Loucy (cell line): ENCODE measurements around the gene TMBIM1.

Experiments used
- EZH2phosphoT487 ChIP-seq: fragments of 200-600 bp; IDR thresholded peaks from 2 replicates; pipeline ENCODE4 v1.6.1; 2018; ENCODE audit warnings: antibody characterized with exemption, mild to moderate bottlenecking, moderate library complexity, borderline replicate concordance
- TF ChIP-seq, protein P1 (sequence below): fragments of 200-600 bp; sonication (generic); conservative IDR thresholded peaks from 2 replicates; pipeline ENCODE4 v1.5.1; 2014; ENCODE audit warnings: mild to moderate bottlenecking, antibody characterized with exemption, low read length

DNA sequence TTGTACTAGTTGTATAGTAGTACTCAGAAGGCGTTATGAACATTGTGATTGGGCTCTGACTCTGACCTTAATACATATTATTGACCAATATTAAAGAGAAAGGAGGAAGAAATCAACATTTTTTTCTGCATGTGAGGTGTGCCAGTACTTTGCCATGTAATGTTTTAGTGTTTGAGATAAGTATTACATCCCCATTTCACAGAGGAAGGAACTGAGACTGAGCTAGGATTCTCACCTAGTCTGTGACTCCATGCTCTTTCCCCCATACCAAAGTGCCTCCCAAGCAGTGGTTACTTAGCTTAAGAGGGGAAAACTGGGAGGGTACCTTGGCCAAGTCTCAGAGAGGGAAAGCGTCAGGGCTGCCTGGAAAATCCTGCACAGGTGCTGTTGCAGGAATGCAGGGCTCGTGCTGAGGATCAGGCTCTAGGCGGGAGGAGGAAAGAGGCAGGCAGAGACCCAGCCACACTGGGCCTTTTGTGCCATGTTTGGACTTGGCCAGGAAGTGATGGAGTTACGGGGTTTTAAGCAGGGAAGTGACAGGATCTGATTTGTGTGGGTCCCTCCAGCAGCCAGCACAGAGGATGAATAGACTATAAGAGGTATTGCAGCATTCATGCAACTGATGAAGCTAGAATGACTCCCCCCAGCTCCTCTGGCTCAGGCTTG lies 20.3 kb downstream of the TMBIM1 start:
- TF ChIP-seq, protein P1, sequence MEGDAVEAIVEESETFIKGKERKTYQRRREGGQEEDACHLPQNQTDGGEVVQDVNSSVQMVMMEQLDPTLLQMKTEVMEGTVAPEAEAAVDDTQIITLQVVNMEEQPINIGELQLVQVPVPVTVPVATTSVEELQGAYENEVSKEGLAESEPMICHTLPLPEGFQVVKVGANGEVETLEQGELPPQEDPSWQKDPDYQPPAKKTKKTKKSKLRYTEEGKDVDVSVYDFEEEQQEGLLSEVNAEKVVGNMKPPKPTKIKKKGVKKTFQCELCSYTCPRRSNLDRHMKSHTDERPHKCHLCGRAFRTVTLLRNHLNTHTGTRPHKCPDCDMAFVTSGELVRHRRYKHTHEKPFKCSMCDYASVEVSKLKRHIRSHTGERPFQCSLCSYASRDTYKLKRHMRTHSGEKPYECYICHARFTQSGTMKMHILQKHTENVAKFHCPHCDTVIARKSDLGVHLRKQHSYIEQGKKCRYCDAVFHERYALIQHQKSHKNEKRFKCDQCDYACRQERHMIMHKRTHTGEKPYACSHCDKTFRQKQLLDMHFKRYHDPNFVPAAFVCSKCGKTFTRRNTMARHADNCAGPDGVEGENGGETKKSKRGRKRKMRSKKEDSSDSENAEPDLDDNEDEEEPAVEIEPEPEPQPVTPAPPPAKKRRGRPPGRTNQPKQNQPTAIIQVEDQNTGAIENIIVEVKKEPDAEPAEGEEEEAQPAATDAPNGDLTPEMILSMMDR: no peak
- TF ChIP-seq EZH2phosphoT487: no peak
